Spleen (tissue), 11 donors: Measurements from ENCODE around the gene SDHC. TPM values are rescaled to one million over a fixed set of nuclear protein-coding genes. Genes with fewer than 3 reads are reported as not detected.
"Not testable (repeated sequence)": the region's sequence is repeated elsewhere in the genome, so short reads cannot be mapped to it uniquely, and the experiment has no call there.

Experiments used
- DNase-seq: peaks from one replicate; pipeline ENCODE4 v3.0.0-alpha.2; 2020
- H3K27ac ChIP-seq, 8 donors: fragments of 200-600 bp; sonication (generic) in 7 of 8; 1 replicate in 4 of 8; 2 replicates in 4 of 8; pipeline versions ENCODE4 v1.5.0 to v1.8.0; 2016 to 2021; ENCODE audit warnings: inconsistent platforms in 4 of 8, mild to moderate bottlenecking in 4 of 8, moderate library complexity in 1 of 8
- H3K27me3 ChIP-seq, 7 donors: fragments of 200-600 bp; sonication (generic) in 6 of 7; replicated peaks in 1 of 7; 1 replicate in 4 of 7; 2 replicates in 3 of 7; pipeline versions ENCODE4 v1.5.0 to v1.8.0; 2016 to 2021; ENCODE audit warnings: inconsistent platforms in 3 of 7, mild to moderate bottlenecking in 1 of 7
- H3K36me3 ChIP-seq, 6 donors: fragments of 200-600 bp; sonication (generic) in 5 of 6; 1 replicate in 4 of 6; 2 replicates in 2 of 6; pipeline versions ENCODE4 v1.5.0 to v1.8.0; 2016 to 2021; ENCODE audit warnings: inconsistent platforms in 2 of 6
- H3K4me1 ChIP-seq, 6 donors: fragments of 200-600 bp; sonication (generic) in 5 of 6; 1 replicate in 3 of 6; 2 replicates in 3 of 6; pipeline versions ENCODE4 v1.5.0 to v1.8.0; 2016 to 2021; ENCODE audit warnings: inconsistent platforms in 3 of 6
- H3K4me3 ChIP-seq, 8 donors: fragments of 200-600 bp; sonication (generic) in 7 of 8; 1 replicate in 4 of 8; 2 replicates in 4 of 8; pipeline versions ENCODE4 v1.5.0 to v1.8.0; 2016 to 2021; ENCODE audit warnings: inconsistent platforms in 4 of 8, mild to moderate bottlenecking in 4 of 8, moderate library complexity in 2 of 8
- H3K9me3 ChIP-seq, 8 donors: fragments of 200-600 bp; sonication (generic) in 7 of 8; 1 replicate in 4 of 8; 2 replicates in 4 of 8; pipeline versions ENCODE4 v1.5.0 to v1.8.0; 2016 to 2021; ENCODE audit warnings: inconsistent platforms in 4 of 8
- POLR2A ChIP-seq, 3 donors: fragments of 450-650 bp; IDR thresholded peaks; one replicate each; pipeline ENCODE4 v1.5.1; 2017; ENCODE audit warnings: antibody characterized with exemption in 3 of 3, mild to moderate bottlenecking in 1 of 3
- POLR2AphosphoS5 ChIP-seq, 3 donors: sonication (generic); formaldehyde crosslinking; IDR thresholded peaks; one replicate each; pipeline ENCODE4 v1.5.1; 2017; ENCODE audit warnings: antibody characterized with exemption in 3 of 3
- WGBS, 5 donors: extraction: QIAGEN DNeasy Blood & Tissue Kit in 3 of 5; methylation state at CpG; one replicate each; pipeline versions ENCODE4 v1.1.5 to v1.1.7; 2013 to 2018; 5-methylcytosine and 5-hydroxymethylcytosine counted together
- intact Hi-C: fragments of 100-400 bp; cut with DNase I; formaldehyde crosslinking; loops from one replicate; pipeline ENCODE4 v1.15.0; 2023; ENCODE audit warnings: low total_unique reads
- polyA plus RNA-seq, 3 donors: library from polyadenylated mRNA; stranded (reverse); fragments of 200-250 nt; gene quantifications; one replicate each; pipeline ENCODE4 v1.2.1, GENCODE V29; 2013
- small RNA-seq, 4 donors: library from RNA; depleted of rRNA; stranded (forward); fragments of <200 nt; gene quantifications; one replicate each; pipeline ENCODE3, GENCODE V24; 2016
- total RNA-seq, 7 donors: library from RNA; depleted of rRNA in 3 of 7; stranded (reverse); fragments of >200 nt in 3 of 7; fragmentation: NEBNext Ultra II Directional in 4 of 7; extraction: Animal tissue kit (Norgen Biotek cat#: 25700) in 4 of 7; gene quantifications; one replicate each; pipeline versions ENCODE4 v1.1.0 to v1.2.1, GENCODE V29; 2016 to 2021
- TF ChIP-seq, protein P1 (sequence below), 11 experiments: fragments of 200-600 bp in 7 of 11; fragments of 450-650 bp in 4 of 11; sonication (generic) in 4 of 11; IDR thresholded peaks in 8 of 11; conservative IDR thresholded peaks in 3 of 11; 1 replicate in 7 of 11; 2 replicates in 4 of 11; pipeline versions ENCODE4 v1.4.0 to v1.8.0; 2016 to 2021; ENCODE audit warnings: antibody characterized with exemption in 11 of 11, inconsistent platforms in 4 of 11, mild to moderate bottlenecking in 1 of 11
- donor health status: healthy with polysubstance abuse.
- donor health status: DM: no; HTN: no; CAD: no; lungs with moderate emphysema.
- donor health status: DM: no; HTN: no; CAD: no.
- donor health status: Bipolar disorder and iron deficiency.
- donor health status: healthy.
- donor health status: DM: no; HTN: no; CAD: no.
- donor health status: DM: yes; HTN: yes; CAD: no.

SDHC gene
- total and polyA plus RNA-seq, 10 donors: 57.0 to 170 (median 133) TPM

DNA sequence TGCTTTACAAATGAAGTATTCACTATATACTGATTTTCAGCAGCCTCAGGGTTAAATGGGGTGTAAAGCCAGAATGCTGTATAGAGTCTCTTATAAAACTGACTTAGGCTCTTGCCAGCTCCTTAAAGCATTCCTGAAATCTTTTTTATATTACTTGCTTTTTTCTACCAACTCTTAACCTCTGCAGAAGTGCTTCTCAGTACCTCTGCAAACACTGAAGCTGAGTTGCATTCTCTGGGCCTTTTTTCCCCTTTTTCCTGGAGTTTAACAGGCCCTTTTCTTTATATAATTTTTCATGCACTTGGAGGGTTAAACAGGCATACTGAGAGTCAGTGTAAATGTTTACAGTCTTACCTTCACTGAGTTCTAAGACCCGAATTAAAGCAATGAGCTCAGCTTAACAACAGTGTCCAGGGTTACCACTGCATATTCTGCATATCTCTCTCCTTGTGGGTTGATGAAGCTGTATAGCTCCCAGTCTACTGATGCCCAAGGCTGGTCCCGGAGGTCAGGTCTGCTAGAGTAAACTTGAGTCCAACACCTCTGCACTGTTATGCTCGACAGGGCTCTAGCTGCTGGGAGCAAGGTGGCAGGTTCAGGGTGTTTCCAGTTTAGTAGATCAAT is 94.4 kb downstream of the SDHC start:
- Histone ChIP-seq H3K4me3 (no peak overlapping the region), H3K4me1 (peaks cover 0 to 27% (median 5%) of the 10 kb centered on the region in 6 donors), H3K9me3 (no peaks in the 10 kb centered on the region), H3K36me3 (peaks cover 0 to 7% (median 0%) of the 10 kb centered on the region in 6 donors), H3K27me3 (peaks cover 0 to 4% (median 0%) of the 10 kb centered on the region in 7 donors), H3K27ac (no peak overlapping the region)
- 85 to 95% (median 89%) methylated on average over 3 of the region's 3 CpGs for WGBS, 5 donors
- no peak for DNase-seq
- intact Hi-C loops: no loop called here
- TF ChIP-seq POLR2AphosphoS5 (IDR thresholded peaks at IDR 0.05): no peak
- TF ChIP-seq POLR2A (IDR thresholded peaks at IDR 0.05): no peak
- TF ChIP-seq, protein P1, sequence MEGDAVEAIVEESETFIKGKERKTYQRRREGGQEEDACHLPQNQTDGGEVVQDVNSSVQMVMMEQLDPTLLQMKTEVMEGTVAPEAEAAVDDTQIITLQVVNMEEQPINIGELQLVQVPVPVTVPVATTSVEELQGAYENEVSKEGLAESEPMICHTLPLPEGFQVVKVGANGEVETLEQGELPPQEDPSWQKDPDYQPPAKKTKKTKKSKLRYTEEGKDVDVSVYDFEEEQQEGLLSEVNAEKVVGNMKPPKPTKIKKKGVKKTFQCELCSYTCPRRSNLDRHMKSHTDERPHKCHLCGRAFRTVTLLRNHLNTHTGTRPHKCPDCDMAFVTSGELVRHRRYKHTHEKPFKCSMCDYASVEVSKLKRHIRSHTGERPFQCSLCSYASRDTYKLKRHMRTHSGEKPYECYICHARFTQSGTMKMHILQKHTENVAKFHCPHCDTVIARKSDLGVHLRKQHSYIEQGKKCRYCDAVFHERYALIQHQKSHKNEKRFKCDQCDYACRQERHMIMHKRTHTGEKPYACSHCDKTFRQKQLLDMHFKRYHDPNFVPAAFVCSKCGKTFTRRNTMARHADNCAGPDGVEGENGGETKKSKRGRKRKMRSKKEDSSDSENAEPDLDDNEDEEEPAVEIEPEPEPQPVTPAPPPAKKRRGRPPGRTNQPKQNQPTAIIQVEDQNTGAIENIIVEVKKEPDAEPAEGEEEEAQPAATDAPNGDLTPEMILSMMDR (IDR thresholded peaks at IDR 0.05 in 8 of 11, conservative IDR thresholded peaks at IDR 0.05 in 3 of 11): no peak

DNA sequence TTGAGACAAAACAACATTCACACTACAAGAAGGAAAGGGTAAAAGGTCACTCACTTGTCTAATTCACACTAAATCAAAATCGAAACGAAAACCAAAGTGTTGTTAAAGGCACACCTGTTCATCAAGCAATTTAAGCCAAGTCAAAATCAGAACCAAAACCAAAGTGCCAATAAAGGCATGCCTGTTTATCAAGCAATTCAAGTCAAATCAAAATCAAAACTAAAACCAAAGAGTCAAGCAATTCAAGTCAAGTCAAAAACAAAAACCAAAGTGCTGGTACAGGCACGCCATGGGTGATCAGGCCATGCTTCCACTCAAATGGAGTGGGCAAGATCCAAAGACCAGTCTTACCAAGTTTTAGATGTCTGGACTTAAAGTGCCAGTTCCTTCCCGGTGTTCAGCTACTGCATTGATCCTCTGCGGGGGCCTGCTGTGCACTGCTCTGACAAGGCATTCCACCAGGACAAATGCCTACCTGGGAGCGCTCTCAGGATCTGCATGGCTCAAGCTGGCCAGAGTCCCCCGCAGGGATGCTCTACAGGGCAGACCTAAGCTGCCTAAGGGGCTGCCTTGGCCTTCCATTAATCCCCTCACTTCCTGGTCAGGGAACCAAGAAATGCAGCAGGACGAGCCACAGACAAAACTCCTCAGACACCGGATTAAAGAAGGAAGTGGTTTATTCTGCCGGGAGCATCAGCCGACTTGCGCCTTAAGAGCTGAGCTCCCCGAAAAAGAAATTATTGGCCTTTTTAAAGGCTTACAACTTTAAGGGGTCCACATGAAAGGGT is 95.9 kb downstream of the SDHC start:
- intact Hi-C loops, H3K4me3 ChIP-seq, H3K36me3 ChIP-seq, H3K27me3 ChIP-seq, H3K9me3 ChIP-seq: not testable (repeated sequence)
- 78 to 85% (median 81%) methylated on average over 13 of the region's 13 CpGs for WGBS, 5 donors
- Histone ChIP-seq H3K27ac (peak overlapping the region in 6 of 8 donors; percentile 13 to 76 (median 56)), H3K4me1 (peaks cover 0 to 22% (median 4%) of the 10 kb centered on the region in 6 donors)
- DNase-seq: peak; percentile 37

DNA sequence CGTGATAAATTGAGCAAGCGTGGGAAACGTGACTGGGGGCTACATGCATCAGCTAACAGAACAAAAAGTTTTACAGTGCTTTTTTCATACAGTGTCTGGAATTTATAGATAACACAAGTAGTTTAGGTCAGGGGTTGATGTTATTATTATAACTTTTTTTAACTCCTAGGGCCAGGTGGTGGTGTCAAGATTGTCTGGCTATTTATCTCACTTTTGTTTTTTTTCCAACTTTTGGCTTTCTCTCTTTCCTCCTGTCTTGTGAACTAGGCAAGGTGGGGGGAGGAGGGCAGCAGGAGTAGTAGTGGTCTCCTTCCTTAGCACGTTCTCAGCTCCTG is 96.4 kb downstream of the SDHC start:
- H3K27ac ChIP-seq: peak overlapping the region in 3 of 8 donors; percentile 13 to 76 (median 62)
- peaks cover 0 to 22% (median 4%) of the 10 kb centered on the region in 6 donors for H3K4me1 ChIP-seq
- H3K36me3 ChIP-seq, intact Hi-C loops, H3K4me3 ChIP-seq, H3K27me3 ChIP-seq, H3K9me3 ChIP-seq, DNase-seq: not testable (repeated sequence)
- WGBS, 5 donors: 81 to 93% (median 91%) methylated on average over 4 of the region's 4 CpGs

Small RNA genes lying within 50 kb of the gene (small RNA-seq; reads per million reads assigned to genes)
- gene AL592295.2 (0 reads per million in 4 donors), gene RNU6-481P (0 to 0.08 (median 0) reads per million in 4 donors)

Other genes with a start within 250 kb of the SDHC start
- gene ARHGAP30, start 244.5 kb upstream of the SDHC start, total RNA-seq: 100 to 1,000 TPM; 103 to 145 (median 129) TPM
- gene ARHGAP30, start 244.5 kb upstream of the SDHC start, polyA plus RNA-seq: 10 to 100 TPM; 28.8 to 81.5 (median 31.1) TPM
- gene NECTIN4, start 224.8 kb upstream of the SDHC start, total RNA-seq: not detected
- under 1 TPM; 0.03 to 0.06 (median 0.04) TPM for gene NECTIN4, start 224.8 kb upstream of the SDHC start, polyA plus RNA-seq
- gene KLHDC9, start 216.0 kb upstream of the SDHC start, total RNA-seq: 1 to 10 TPM; 1.1 to 2.1 (median 1.3) TPM
- 1 to 10 TPM; 1.9 to 3.9 (median 3.2) TPM for gene KLHDC9, start 216.0 kb upstream of the SDHC start, polyA plus RNA-seq
- 10 to 100 TPM; 14.9 to 49.4 (median 38.5) TPM for gene PFDN2, start 196.3 kb upstream of the SDHC start, total RNA-seq
- 100 to 1,000 TPM; 122 to 140 (median 133) TPM for gene PFDN2, start 196.3 kb upstream of the SDHC start, polyA plus RNA-seq
- gene NIT1, start 196.3 kb upstream of the SDHC start, total RNA-seq: 10 to 100 TPM; 29.4 to 48.2 (median 43.6) TPM
- gene NIT1, start 196.3 kb upstream of the SDHC start, polyA plus RNA-seq: 10 to 100 TPM; 27.7 to 36.9 (median 31.5) TPM
- 10 to 100 TPM; 28.7 to 49.1 (median 38.2) TPM for gene DEDD, start 181.7 kb upstream of the SDHC start, total RNA-seq
- gene DEDD, start 181.7 kb upstream of the SDHC start, polyA plus RNA-seq: 10 to 100 TPM; 15.9 to 18.5 (median 17.7) TPM
- 10 to 100 TPM; 62.8 to 76.3 (median 71.2) TPM for gene UFC1, start 160.4 kb upstream of the SDHC start, total RNA-seq
- 100 to 1,000 TPM; 114 to 130 (median 119) TPM for gene UFC1, start 160.4 kb upstream of the SDHC start, polyA plus RNA-seq
- 10 to 100 TPM; 25.3 to 33.0 (median 29.4) TPM for gene USP21, start 154.9 kb upstream of the SDHC start, total RNA-seq
- 10 to 100 TPM; 17.9 to 26.1 (median 24.4) TPM for gene USP21, start 154.9 kb upstream of the SDHC start, polyA plus RNA-seq
- 10 to 100 TPM; 25.5 to 41.3 (median 35.6) TPM for gene PPOX, start 148.0 kb upstream of the SDHC start, total RNA-seq
- 10 to 100 TPM; 33.5 to 74.7 (median 44.5) TPM for gene PPOX, start 148.0 kb upstream of the SDHC start, polyA plus RNA-seq
- gene B4GALT3, start 136.9 kb upstream of the SDHC start, total RNA-seq: 10 to 100 TPM; 29.2 to 52.8 (median 35.6) TPM
- 10 to 100 TPM; 21.0 to 41.3 (median 31.8) TPM for gene B4GALT3, start 136.9 kb upstream of the SDHC start, polyA plus RNA-seq
- gene ADAMTS4, start 115.3 kb upstream of the SDHC start, total RNA-seq: 10 to 100 TPM in 4 of 7 donors, 1 to 10 TPM in 3; 1.1 to 37.8 (median 11.0) TPM
- 1 to 10 TPM in 1 of 3 donors, under 1 TPM in 2; 0.26 to 1.2 (median 0.91) TPM for gene ADAMTS4, start 115.3 kb upstream of the SDHC start, polyA plus RNA-seq
- 100 to 1,000 TPM in 1 of 7 donors, 10 to 100 TPM in 6; 76.5 to 110 (median 88.0) TPM for gene NDUFS2, start 112.0 kb upstream of the SDHC start, total RNA-seq
- 10 to 100 TPM; 27.0 to 44.7 (median 34.1) TPM for gene NDUFS2, start 112.0 kb upstream of the SDHC start, polyA plus RNA-seq
- 100 to 1,000 TPM; 167 to 402 (median 268) TPM for gene FCER1G, start 99.1 kb upstream of the SDHC start, total RNA-seq
- 100 to 1,000 TPM; 148 to 236 (median 202) TPM for gene FCER1G, start 99.1 kb upstream of the SDHC start, polyA plus RNA-seq
- gene APOA2, start 90.8 kb upstream of the SDHC start, total RNA-seq: not detected
- under 1 TPM in 1 of 3 donors, not detected in 2; 0.29 TPM for gene APOA2, start 90.8 kb upstream of the SDHC start, polyA plus RNA-seq
- gene TOMM40L, start 88.3 kb upstream of the SDHC start, total RNA-seq: 10 to 100 TPM in 5 of 7 donors, 1 to 10 TPM in 2; 8.3 to 15.3 (median 10.7) TPM
- gene TOMM40L, start 88.3 kb upstream of the SDHC start, polyA plus RNA-seq: 1 to 10 TPM; 6.2 to 8.9 (median 6.5) TPM
- not detected for gene NR1I3, start 76.2 kb upstream of the SDHC start, total RNA-seq
- under 1 TPM in 2 of 3 donors, not detected in 1; 0.06 to 0.11 TPM for gene NR1I3, start 76.2 kb upstream of the SDHC start, polyA plus RNA-seq
- under 1 TPM in 2 of 7 donors, not detected in 5; 0.20 to 0.26 TPM for gene PCP4L1, start 55.6 kb upstream of the SDHC start, total RNA-seq
- under 1 TPM in 2 of 3 donors, not detected in 1; 0.19 to 0.20 TPM for gene PCP4L1, start 55.6 kb upstream of the SDHC start, polyA plus RNA-seq
- gene MPZ, start 4.4 kb upstream of the SDHC start, total RNA-seq: 10 to 100 TPM in 1 of 7 donors, 1 to 10 TPM in 6; 3.9 to 11.9 (median 7.1) TPM
- gene MPZ, start 4.4 kb upstream of the SDHC start, polyA plus RNA-seq: 1 to 10 TPM; 1.5 to 9.4 (median 2.1) TPM
- gene CFAP126, start 53.5 kb downstream of the SDHC start, total RNA-seq: not detected
- not detected for gene CFAP126, start 53.5 kb downstream of the SDHC start, polyA plus RNA-seq
- 100 to 1,000 TPM; 105 to 328 (median 160) TPM for gene FCGR2A, start 191.1 kb downstream of the SDHC start, total RNA-seq
- 10 to 100 TPM; 13.9 to 24.2 (median 24.1) TPM for gene FCGR2A, start 191.1 kb downstream of the SDHC start, polyA plus RNA-seq
- 10 to 100 TPM; 13.0 to 52.2 (median 33.8) TPM for gene HSPA6, start 210.2 kb downstream of the SDHC start, total RNA-seq
- 10 to 100 TPM in 1 of 3 donors, 1 to 10 TPM in 2; 3.6 to 12.4 (median 8.1) TPM for gene HSPA6, start 210.2 kb downstream of the SDHC start, polyA plus RNA-seq
- 100 to 1,000 TPM; 187 to 532 (median 359) TPM for gene FCGR3A, start 235.4 kb downstream of the SDHC start, total RNA-seq
- gene FCGR3A, start 235.4 kb downstream of the SDHC start, polyA plus RNA-seq: 10 to 100 TPM; 35.5 to 91.8 (median 59.0) TPM